NK-92 (cell line): Measurements from ENCODE around the gene CNPY2.

Experiments used
- DNase-seq: peaks from one replicate; lab custom pipeline; 2025; ENCODE audit not compliant: unreplicated experiment; lab: John Stamatoyannopoulos, UW

The CNPY2 gene

DNA sequence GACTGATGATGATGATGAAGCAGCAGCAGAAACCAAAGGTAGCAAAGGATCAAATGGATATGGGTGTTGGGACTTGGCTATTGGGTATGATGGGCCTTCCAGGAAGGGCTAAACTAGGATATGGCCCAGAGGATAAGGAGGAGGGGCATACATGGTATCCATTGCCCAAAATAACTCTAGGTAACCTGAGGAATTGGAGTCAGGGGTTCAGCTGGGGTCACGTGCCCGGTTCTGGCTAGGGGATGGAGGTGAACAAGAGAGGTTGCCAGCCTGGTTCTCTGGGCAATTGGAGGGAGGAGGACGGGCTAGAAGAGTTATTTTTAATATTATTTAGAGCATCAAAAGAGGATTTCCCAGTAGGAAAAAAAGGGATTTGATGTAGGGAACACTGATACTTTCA is 54.9 kb downstream of the CNPY2 start:
- DNase-seq, result no peak

DNA sequence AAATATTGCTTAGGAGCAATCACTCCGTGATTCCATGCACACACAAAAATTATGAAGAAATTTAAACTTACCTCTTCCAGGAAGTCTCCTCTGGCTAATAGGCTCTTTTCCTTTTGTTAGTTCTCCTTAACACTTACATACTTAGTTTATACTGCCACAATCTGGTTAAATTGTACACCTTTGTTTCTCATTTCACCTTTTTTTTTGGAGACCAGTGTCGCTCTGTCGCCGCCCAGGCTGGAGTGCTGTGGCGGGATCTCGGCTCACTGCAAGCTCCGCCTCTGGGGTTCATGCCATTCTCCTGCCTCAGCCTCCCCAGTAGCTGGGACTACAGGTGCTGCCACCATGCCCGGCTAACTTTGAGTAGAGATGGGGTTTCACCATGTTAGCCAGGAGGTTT is 55.4 kb downstream of the CNPY2 start:
- DNase-seq, result no peak
